ENCODE results near the gene NOSTRIN. TPM values are rescaled to one million over a fixed set of nuclear protein-coding genes. Genes with fewer than 3 reads are reported as not detected.
"Not testable (repeated sequence)": the region's sequence is repeated elsewhere in the genome, so short reads cannot be mapped to it uniquely, and the experiment has no call there.

The NOSTRIN gene
- total and polyA plus RNA-seq, 5 donors from 2014 or later: not detected

DNA sequence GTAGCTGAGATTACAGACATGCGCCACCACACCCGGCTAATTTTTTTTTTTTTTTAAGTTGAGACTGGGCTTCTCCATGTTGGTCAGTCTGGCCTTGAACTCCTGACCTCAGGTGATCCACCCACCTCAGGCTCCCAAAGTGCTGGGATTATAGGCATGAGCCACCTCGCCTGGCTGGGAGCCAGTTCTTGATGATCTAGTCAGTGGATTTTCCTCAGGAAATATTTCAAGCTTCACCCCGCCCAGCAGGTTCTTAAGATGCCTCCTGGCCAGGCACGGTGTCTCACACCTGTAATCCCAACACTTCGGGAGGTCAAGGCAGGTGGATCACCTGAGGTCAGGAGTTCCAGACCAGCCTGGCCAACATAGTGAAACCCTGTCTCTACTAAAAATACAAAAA, 34.1 kb upstream of the NOSTRIN start:
- not testable (repeated sequence) for ATAC-seq (ENCODE audit: low read depth in 2 of 2)
- peaks cover 15% of the 10 kb centered on the region for H3K36me3 Mint-ChIP-seq

DNA sequence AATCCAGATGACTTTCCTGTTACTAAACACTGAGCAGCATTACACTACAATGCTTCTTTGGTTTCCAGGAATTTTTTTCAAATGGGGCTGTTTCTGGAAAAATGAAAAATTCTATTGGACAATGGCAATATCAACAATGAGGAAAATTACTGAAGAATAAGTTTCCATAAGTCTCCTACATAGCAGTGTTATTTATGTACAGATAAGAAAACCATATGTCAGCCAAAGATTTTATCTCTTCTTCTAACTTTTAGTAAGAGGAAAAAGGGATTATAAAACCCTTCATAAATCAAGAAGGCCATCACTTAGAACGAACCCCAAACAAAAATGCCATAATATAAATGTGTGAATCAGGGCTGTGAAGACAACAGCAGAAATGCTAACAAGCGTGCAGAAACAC, 31.6 kb upstream of the NOSTRIN start:
- H3K27me3 Mint-ChIP-seq: peaks cover 8% of the 10 kb centered on the region
- H3K4me1 Mint-ChIP-seq: no peaks in the 10 kb centered on the region
- H3K27me3 ChIP-seq (ENCODE audit: control insufficient read depth, insufficient read depth, low read length): no peaks in the 10 kb centered on the region

More for the DNA sequence above, 34.1 kb upstream of the NOSTRIN start:
- H3K27me3 Mint-ChIP-seq; H3K36me3 ChIP-seq (ENCODE audit: control insufficient read depth, insufficient read depth, low read length); H3K4me3 ChIP-seq (ENCODE audit: low read depth, low read length); H3K9me3 Mint-ChIP-seq; H3K4me1 Mint-ChIP-seq; H3K27ac ChIP-seq (ENCODE audit: insufficient read depth, low read length, poor library complexity, severe bottlenecking); DNase-seq; H3K4me3 Mint-ChIP-seq; H3K27me3 ChIP-seq (ENCODE audit: control insufficient read depth, insufficient read depth, low read length); H3K4me1 ChIP-seq (ENCODE audit: control insufficient read depth, insufficient read depth, low read length, poor library complexity, severe bottlenecking); H3K9me3 ChIP-seq (ENCODE audit: control insufficient read depth in 2 of 2, low read length in 2 of 2); H3K27ac Mint-ChIP-seq: not testable (repeated sequence)

GRCh38 chr2:168772704-168773103, 29.7 kb upstream of the NOSTRIN start:
- H3K27ac Mint-ChIP-seq: no peak overlapping the region

More for the DNA sequence above, 31.6 kb upstream of the NOSTRIN start:
- Histone ChIP-seq H3K4me3 (ENCODE audit: low read depth, low read length) (no peak overlapping the region), H3K27ac (ENCODE audit: insufficient read depth, low read length, poor library complexity, severe bottlenecking) (no peak overlapping the region), H3K9me3 (ENCODE audit: control insufficient read depth in 2 of 2, low read length in 2 of 2) (no peaks in the 10 kb centered on the region), H3K4me1 (ENCODE audit: control insufficient read depth, insufficient read depth, low read length, poor library complexity, severe bottlenecking) (no peaks in the 10 kb centered on the region), H3K36me3 (ENCODE audit: control insufficient read depth, insufficient read depth, low read length) (no peaks in the 10 kb centered on the region)
- DNase-seq (no peak), ATAC-seq (ENCODE audit: low read depth in 2 of 2) (no peak)
- no peak overlapping the region for H3K27ac Mint-ChIP-seq
- H3K4me3 Mint-ChIP-seq: no peak overlapping the region
- H3K36me3 Mint-ChIP-seq: peaks cover 16% of the 10 kb centered on the region
- H3K9me3 Mint-ChIP-seq: peaks cover 0 to 2% (median 0%) of the 10 kb centered on the region in 7 donors

DNA sequence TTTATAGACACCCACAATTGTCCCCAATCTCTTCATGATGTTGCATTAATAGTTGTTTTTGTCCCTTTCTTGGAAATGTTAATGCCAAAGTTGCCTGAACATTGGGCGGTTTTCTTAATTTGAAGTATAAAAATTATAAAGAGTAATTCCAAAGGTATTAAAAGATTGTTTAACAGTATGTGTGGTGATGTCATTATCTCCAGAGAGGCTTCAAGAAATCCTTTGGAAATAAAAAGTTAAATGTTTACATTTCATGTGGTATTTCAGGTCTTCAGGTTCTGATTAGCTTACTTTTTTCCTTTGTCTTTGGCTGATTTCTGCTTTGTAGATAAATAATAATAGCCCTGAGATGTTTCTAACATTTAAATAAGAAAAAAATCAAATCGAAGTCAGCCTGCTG, 29.3 kb upstream of the NOSTRIN start:
- DNase-seq: no peak
- no peaks in the 10 kb centered on the region for H3K9me3 ChIP-seq (ENCODE audit: control insufficient read depth in 2 of 2, low read length in 2 of 2)
- Mint-ChIP-seq H3K4me3 (no peak overlapping the region), H3K27ac (no peak overlapping the region), H3K36me3 (peaks cover 3% of the 10 kb centered on the region), H3K4me1 (no peaks in the 10 kb centered on the region), H3K27me3 (peaks cover 8% of the 10 kb centered on the region), H3K9me3 (peaks cover 0 to 2% (median 0%) of the 10 kb centered on the region in 7 donors)
- no peak overlapping the region for H3K4me3 ChIP-seq (ENCODE audit: low read depth, low read length)
- H3K36me3 ChIP-seq (ENCODE audit: control insufficient read depth, insufficient read depth, low read length): no peaks in the 10 kb centered on the region
- ATAC-seq (ENCODE audit: low read depth in 2 of 2): no peak
- H3K4me1 ChIP-seq (ENCODE audit: control insufficient read depth, insufficient read depth, low read length, poor library complexity, severe bottlenecking): no peaks in the 10 kb centered on the region
- no peak overlapping the region for H3K27ac ChIP-seq (ENCODE audit: insufficient read depth, low read length, poor library complexity, severe bottlenecking)
- no peaks in the 10 kb centered on the region for H3K27me3 ChIP-seq (ENCODE audit: control insufficient read depth, insufficient read depth, low read length)

More at GRCh38 chr2:168772704-168773103, 29.7 kb upstream of the NOSTRIN start:
- Histone ChIP-seq H3K4me1 (ENCODE audit: control insufficient read depth, insufficient read depth, low read length, poor library complexity, severe bottlenecking) (no peaks in the 10 kb centered on the region), H3K4me3 (ENCODE audit: low read depth, low read length) (no peak overlapping the region), H3K9me3 (ENCODE audit: control insufficient read depth in 2 of 2, low read length in 2 of 2) (no peaks in the 10 kb centered on the region), H3K27ac (ENCODE audit: insufficient read depth, low read length, poor library complexity, severe bottlenecking) (no peak overlapping the region), H3K36me3 (ENCODE audit: control insufficient read depth, insufficient read depth, low read length) (no peaks in the 10 kb centered on the region), H3K27me3 (ENCODE audit: control insufficient read depth, insufficient read depth, low read length) (no peaks in the 10 kb centered on the region)
- Mint-ChIP-seq H3K4me1 (no peaks in the 10 kb centered on the region), H3K36me3 (peaks cover 3% of the 10 kb centered on the region), H3K27me3 (peaks cover 8% of the 10 kb centered on the region), H3K9me3 (peaks cover 0 to 2% (median 0%) of the 10 kb centered on the region in 7 donors), H3K4me3 (no peak overlapping the region)
- no peak for DNase-seq
- ATAC-seq (ENCODE audit: low read depth in 2 of 2): no peak

GRCh38 chr2:168773719-168774521, 28.5 kb upstream of the NOSTRIN start:
- ATAC-seq (ENCODE audit: low read depth in 2 of 2) (no peak), DNase-seq (peak in 1 of 3 donors; percentile 55)
- peaks cover 3% of the 10 kb centered on the region for H3K36me3 Mint-ChIP-seq
- H3K4me1 ChIP-seq (ENCODE audit: control insufficient read depth, insufficient read depth, low read length, poor library complexity, severe bottlenecking): no peaks in the 10 kb centered on the region
- H3K4me3 ChIP-seq (ENCODE audit: low read depth, low read length): no peak overlapping the region
- peaks cover 8% of the 10 kb centered on the region for H3K27me3 Mint-ChIP-seq
- peaks cover 0 to 2% (median 0%) of the 10 kb centered on the region in 7 donors for H3K9me3 Mint-ChIP-seq
- H3K27ac Mint-ChIP-seq: no peak overlapping the region
- no peak overlapping the region for H3K27ac ChIP-seq (ENCODE audit: insufficient read depth, low read length, poor library complexity, severe bottlenecking)
- H3K9me3 ChIP-seq (ENCODE audit: control insufficient read depth in 2 of 2, low read length in 2 of 2): no peaks in the 10 kb centered on the region
- no peaks in the 10 kb centered on the region for H3K27me3 ChIP-seq (ENCODE audit: control insufficient read depth, insufficient read depth, low read length)
- no peak overlapping the region for H3K4me3 Mint-ChIP-seq
- no peaks in the 10 kb centered on the region for H3K36me3 ChIP-seq (ENCODE audit: control insufficient read depth, insufficient read depth, low read length)
- H3K4me1 Mint-ChIP-seq: no peaks in the 10 kb centered on the region

DNA sequence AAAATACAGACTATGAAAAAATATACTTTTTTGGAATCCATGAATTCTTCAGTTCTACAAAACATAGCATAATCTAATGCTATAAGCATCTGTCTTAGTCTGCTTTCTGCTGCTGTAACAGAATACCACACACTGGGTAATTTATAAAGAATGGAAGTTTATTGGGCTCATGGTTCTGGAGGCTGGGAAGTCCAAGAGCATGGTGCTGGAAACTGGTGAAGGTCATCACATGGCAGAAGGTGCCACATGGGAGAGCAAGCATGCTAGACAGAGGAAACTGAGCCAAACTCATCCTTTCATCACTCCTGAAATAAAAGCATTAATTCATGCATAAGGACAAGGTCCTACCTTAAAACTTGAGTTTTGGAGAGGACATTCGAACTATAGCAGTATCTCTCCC, 26.6 kb upstream of the NOSTRIN start:
- Histone ChIP-seq H3K27me3 (ENCODE audit: control insufficient read depth, insufficient read depth, low read length) (no peaks in the 10 kb centered on the region), H3K36me3 (ENCODE audit: control insufficient read depth, insufficient read depth, low read length) (no peaks in the 10 kb centered on the region), H3K4me1 (ENCODE audit: control insufficient read depth, insufficient read depth, low read length, poor library complexity, severe bottlenecking) (no peaks in the 10 kb centered on the region), H3K27ac (ENCODE audit: insufficient read depth, low read length, poor library complexity, severe bottlenecking) (no peak overlapping the region), H3K4me3 (ENCODE audit: low read depth, low read length) (no peak overlapping the region), H3K9me3 (ENCODE audit: control insufficient read depth in 2 of 2, low read length in 2 of 2) (no peaks in the 10 kb centered on the region)
- H3K27ac Mint-ChIP-seq: no peak overlapping the region
- H3K36me3 Mint-ChIP-seq: peaks cover 3% of the 10 kb centered on the region
- H3K4me1 Mint-ChIP-seq: no peaks in the 10 kb centered on the region
- H3K4me3 Mint-ChIP-seq: no peak overlapping the region
- H3K27me3 Mint-ChIP-seq: peaks cover 8% of the 10 kb centered on the region
- peaks cover 0 to 2% (median 0%) of the 10 kb centered on the region in 7 donors for H3K9me3 Mint-ChIP-seq
- DNase-seq: no peak
- no peak for ATAC-seq (ENCODE audit: low read depth in 2 of 2)

GRCh38 chr2:168780669-168781071, 21.8 kb upstream of the NOSTRIN start:
- no peak overlapping the region for H3K4me3 Mint-ChIP-seq
- ATAC-seq (ENCODE audit: low read depth in 2 of 2) (no peak), DNase-seq (no peak)
- Histone ChIP-seq H3K27ac (ENCODE audit: insufficient read depth, low read length, poor library complexity, severe bottlenecking) (no peak overlapping the region), H3K36me3 (ENCODE audit: control insufficient read depth, insufficient read depth, low read length) (no peaks in the 10 kb centered on the region), H3K4me3 (ENCODE audit: low read depth, low read length) (no peak overlapping the region), H3K4me1 (ENCODE audit: control insufficient read depth, insufficient read depth, low read length, poor library complexity, severe bottlenecking) (no peaks in the 10 kb centered on the region), H3K9me3 (ENCODE audit: control insufficient read depth in 2 of 2, low read length in 2 of 2) (no peaks in the 10 kb centered on the region), H3K27me3 (ENCODE audit: control insufficient read depth, insufficient read depth, low read length) (no peaks in the 10 kb centered on the region)
- no peaks in the 10 kb centered on the region for H3K9me3 Mint-ChIP-seq
- no peak overlapping the region for H3K27ac Mint-ChIP-seq
- no peaks in the 10 kb centered on the region for H3K36me3 Mint-ChIP-seq
- H3K4me1 Mint-ChIP-seq: no peaks in the 10 kb centered on the region
- H3K27me3 Mint-ChIP-seq: no peaks in the 10 kb centered on the region
